ENCODE results near the gene CLDN20.

The CLDN20 gene

GRCh38 chr6:155274106-155274505 is 10.3 kb downstream of the CLDN20 start:
- DNase-seq (ENCODE audit: low read depth), result no peak
- TF ChIP-seq, protein P1, sequence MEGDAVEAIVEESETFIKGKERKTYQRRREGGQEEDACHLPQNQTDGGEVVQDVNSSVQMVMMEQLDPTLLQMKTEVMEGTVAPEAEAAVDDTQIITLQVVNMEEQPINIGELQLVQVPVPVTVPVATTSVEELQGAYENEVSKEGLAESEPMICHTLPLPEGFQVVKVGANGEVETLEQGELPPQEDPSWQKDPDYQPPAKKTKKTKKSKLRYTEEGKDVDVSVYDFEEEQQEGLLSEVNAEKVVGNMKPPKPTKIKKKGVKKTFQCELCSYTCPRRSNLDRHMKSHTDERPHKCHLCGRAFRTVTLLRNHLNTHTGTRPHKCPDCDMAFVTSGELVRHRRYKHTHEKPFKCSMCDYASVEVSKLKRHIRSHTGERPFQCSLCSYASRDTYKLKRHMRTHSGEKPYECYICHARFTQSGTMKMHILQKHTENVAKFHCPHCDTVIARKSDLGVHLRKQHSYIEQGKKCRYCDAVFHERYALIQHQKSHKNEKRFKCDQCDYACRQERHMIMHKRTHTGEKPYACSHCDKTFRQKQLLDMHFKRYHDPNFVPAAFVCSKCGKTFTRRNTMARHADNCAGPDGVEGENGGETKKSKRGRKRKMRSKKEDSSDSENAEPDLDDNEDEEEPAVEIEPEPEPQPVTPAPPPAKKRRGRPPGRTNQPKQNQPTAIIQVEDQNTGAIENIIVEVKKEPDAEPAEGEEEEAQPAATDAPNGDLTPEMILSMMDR (IDR thresholded peaks at IDR 0.05; ENCODE audit: low read depth, low read length, missing control alignments), result no peak
- no peak overlapping the region for H3K4me3 ChIP-seq (ENCODE audit: low read depth, low read length)

GRCh38 chr6:155274533-155274932 is 10.7 kb downstream of the CLDN20 start:
- no peak for DNase-seq (ENCODE audit: low read depth)
- TF ChIP-seq, protein P1 (IDR thresholded peaks at IDR 0.05; ENCODE audit: low read depth, low read length, missing control alignments), result no peak
- no peak overlapping the region for H3K4me3 ChIP-seq (ENCODE audit: low read depth, low read length)

- TF ChIP-seq, protein P1 (IDR thresholded peaks at IDR 0.05; ENCODE audit: low read depth, low read length, missing control alignments), result no peak
- H3K4me3 ChIP-seq (ENCODE audit: low read depth, low read length), result no peak overlapping the region
- DNase-seq (ENCODE audit: low read depth), result no peak
These were observed 12.1 kb downstream of the CLDN20 start for GRCh38 chr6:155275808-155276480.

- H3K4me3 ChIP-seq (ENCODE audit: low read depth, low read length), result no peak overlapping the region
- TF ChIP-seq, protein P1 (IDR thresholded peaks at IDR 0.05; ENCODE audit: low read depth, low read length, missing control alignments), result no peak
- no peak for DNase-seq (ENCODE audit: low read depth)
These were observed 12.8 kb downstream of the CLDN20 start for GRCh38 chr6:155276638-155277037.

GRCh38 chr6:155278319-155279049 is 14.7 kb downstream of the CLDN20 start:
- TF ChIP-seq, protein P1 (IDR thresholded peaks at IDR 0.05; ENCODE audit: low read depth, low read length, missing control alignments), result no peak
- H3K4me3 ChIP-seq (ENCODE audit: low read depth, low read length), result no peak overlapping the region
- DNase-seq (ENCODE audit: low read depth), result no peak

- TF ChIP-seq, protein P1 (IDR thresholded peaks at IDR 0.05; ENCODE audit: low read depth, low read length, missing control alignments), result no peak
- H3K4me3 ChIP-seq (ENCODE audit: low read depth, low read length), result no peak overlapping the region
- DNase-seq (ENCODE audit: low read depth), result no peak
These were observed 21.0 kb downstream of the CLDN20 start for GRCh38 chr6:155284775-155285174.

Data from GM12864 (cell line).